Measurements from ENCODE around the gene TRIM41. TPM values are rescaled to one million over a fixed set of nuclear protein-coding genes. Genes with fewer than 3 reads are reported as not detected.
"Not testable (repeated sequence)": the region's sequence is repeated elsewhere in the genome, so short reads cannot be mapped to it uniquely, and the experiment has no call there.

TRIM41 gene
- polyA plus RNA-seq, 1 donor: 18.7 TPM

DNA sequence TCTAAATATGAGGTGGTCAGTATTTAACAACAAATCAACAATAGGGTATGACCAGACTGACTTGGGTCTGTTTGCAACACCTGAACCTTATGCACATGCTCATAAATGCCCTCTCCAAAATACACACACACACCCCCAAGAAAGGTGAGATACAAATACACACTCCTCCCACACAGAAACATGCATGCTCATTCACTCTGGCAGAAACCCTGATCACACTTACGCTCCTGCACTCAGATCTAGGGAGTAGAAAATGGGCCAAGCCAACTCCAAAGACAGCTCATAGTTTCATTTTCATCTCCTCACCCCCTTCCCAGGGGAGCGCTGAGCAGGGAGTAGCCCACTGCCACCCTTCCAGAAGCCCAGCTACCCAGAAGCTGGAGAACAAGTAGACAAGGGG is 29.4 kb upstream of the TRIM41 start:
- DNase-seq: no peak

DNA sequence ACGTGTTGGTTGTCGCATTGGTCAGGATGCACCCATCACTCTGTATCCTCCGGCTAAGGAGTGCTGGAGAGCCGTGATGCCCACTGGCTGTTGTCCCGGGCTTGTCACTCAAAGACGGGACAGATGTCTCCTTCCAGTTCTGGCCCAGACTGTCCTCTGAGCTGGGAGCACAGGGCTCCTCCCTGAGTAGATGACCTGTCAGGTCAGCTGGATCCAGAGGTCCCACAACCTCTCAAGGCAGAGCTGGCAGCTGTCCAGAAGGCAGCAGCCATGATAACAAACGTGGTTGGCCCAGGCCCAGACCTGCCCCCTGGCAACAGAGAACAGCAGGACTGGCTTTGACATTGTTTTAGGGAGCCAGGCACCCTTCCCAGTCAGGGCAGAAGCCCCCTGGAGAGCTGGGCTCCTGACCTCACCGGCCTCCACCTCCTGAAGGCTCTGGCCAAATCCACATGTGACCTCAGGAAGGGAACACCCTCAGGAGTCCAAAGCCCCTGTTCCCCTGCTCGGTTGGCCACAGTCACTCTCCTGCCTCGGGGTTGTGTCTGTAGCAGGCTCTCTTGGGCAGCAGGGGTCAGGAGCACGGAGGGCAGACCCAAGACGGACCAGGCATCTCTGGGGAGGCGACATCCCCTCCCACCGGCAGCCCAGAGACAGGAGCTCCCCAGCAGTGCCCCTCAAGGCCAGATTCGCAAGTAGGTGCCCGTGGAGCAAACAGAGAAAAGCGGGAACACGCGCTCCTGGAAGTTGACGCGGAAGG is 28.4 kb upstream of the TRIM41 start:
- DNase-seq: no peak

DNA sequence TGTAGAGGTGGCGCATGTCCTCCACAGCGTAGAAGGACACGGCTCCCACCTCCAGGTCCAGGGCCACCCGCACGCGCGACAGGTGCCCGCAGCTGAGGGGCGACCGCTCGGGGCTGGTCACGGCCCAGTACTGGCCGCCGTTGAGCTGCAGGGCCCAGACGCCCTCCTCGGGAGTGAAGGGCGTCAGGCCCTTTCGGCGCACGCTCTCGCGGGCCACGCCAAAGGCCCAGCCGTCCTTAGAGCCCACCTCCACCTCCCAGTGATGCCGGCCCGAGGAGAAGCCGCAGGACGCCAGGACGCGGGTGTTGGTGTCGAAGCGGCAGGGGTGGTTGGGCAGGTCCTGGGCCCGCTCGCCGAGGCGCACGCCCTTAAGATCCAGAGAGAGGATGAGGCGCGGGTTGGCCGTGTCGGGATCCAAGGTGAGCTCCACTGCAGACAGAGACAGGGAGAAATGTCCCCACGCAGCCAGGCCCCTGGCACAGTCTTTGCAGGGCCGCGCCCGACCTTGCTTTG is 27.8 kb upstream of the TRIM41 start:
- no peak for DNase-seq

DNA sequence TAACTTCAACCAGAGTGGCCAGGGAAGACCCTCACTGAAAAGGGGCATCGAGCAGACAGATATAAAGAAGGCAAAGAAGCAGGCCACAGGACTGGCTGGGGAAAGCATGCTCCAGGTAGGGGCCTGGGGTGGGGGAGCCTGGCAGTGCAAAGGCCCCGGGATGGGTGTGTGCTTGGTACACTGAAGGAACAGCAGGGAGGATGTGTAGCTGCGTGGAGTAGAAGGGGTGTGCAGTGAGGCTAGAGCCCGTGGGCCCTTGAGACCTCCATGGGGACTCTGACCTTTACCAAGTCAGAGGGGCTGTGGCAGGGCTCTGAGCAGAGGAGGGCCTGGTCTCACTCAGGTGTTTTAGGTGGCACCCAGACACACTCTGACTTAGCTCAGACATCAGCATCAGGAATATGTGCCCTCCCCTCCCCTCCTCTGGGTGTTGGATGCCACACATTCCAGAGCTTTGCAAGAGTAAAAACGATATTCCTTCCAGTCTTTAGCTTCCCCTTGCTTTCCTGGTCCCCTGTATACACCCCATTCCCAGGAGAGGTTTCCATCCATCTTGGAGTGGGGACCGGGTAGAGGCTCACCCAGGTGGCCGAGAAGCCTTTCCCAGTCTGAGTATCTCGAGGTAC is 25.6 kb upstream of the TRIM41 start:
- DNase-seq: no peak

DNA sequence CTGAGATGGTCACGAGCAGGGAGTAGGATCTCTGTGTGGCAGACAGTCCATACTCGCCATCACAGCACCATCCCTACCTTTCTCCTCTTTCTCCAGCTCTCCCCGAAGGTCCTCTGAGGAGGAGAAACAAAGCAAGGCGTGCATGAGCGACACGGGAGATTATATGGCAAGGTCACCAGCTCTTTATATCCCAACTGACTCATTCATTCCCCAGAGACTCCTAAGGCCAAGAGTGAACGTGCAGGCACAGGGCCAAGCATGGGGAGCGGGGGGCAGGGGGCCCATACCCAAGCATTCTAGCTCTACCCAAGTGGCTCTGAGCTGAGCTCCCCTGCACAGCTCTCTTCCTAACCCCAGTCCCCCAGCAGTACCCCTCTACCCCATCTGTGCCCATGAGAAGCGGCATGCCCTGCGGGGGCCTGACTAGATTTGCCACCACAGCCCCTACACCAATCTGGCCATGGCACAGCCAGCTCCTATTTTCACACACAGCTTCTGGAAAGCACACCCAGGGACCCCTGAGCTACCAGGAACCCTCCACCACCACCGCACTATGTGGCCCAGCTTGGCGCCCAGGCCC is 24.9 kb upstream of the TRIM41 start:
- no peak for DNase-seq

DNA sequence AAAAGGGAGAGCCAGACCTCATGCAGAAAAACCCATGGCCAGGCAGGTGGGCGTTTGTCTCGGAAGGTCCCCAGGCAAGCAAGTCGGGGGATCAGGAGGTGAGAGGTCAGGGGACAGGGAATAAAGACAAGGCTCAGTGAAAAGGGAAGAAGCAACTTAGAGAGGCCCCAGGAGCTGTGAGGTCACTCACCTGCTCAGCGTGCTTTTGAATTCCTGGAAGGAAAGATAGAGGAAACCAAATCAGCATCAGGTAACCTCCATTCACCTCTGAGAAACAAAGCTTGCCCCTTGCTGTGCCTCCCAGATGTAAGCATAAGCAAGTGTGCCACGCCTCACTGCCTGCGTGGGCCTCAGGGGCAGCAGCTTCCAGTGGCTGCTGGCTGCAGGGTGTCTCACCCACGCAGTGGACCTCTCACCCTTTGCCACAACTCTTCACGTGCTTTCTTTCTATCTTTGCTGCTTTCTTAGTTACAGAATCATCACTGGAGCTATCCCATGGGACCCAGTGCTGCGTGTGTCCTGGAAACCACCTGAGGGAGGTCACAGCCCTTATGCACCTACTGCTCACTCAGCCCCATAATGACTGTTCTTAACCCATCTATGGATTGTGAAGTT is 24.1 kb upstream of the TRIM41 start:
- DNase-seq: no peak

DNA sequence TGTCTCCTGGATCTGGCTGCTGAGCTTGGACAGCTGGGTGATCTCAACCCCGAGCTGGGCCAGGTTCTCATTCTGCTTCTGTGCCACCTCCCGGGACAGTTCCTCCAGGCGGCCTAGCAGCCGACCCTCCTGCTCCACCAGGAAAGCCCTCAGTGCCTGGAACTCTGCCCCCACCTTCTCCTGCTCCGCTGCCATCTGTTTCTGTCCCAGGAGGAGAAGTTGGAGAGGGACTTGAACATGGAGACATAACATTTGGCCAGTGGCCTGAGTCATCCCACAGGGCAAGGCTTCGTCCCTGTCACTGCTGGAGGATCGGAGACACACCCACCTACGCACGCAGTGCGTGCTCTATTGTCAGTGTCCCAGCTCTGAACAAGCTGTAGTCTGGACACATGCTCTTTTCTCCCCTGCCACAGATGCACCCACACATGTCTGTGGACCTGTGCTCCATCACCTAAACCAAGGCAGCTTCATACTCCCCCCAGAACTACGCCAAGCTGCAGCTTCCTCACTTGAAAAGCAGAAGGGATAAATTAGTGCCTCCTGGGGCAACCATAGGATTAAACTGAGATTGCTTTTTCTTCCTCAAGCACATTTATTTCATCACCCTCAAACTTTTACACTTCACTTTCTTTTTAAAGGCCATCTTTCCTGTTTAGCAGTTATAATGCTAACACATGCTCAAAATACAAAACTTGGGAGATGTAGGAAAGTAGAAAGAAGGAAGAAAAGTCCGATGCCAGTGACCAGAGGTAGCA is 23.0 kb upstream of the TRIM41 start:
- no peak for DNase-seq

DNA sequence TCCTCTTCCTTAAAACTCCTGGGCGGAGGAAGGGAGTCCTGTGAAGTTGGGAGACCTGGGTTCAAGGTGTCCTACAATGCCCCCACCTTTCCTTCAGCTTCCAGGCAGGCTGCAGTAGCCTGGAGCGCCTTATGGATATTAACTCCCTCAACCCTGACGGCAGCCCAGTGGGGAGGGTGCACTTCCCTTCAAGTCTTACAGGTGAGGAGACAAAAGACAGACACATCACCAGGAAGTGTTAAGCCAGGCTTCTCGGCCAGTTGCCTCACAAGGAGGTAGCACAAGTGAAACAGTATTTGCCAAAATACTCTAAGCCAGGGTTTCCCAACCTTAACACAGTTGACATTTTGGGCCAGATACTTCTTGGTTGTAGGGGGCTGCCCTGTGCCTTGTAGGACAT is 22.3 kb upstream of the TRIM41 start:
- DNase-seq: no peak

DNA sequence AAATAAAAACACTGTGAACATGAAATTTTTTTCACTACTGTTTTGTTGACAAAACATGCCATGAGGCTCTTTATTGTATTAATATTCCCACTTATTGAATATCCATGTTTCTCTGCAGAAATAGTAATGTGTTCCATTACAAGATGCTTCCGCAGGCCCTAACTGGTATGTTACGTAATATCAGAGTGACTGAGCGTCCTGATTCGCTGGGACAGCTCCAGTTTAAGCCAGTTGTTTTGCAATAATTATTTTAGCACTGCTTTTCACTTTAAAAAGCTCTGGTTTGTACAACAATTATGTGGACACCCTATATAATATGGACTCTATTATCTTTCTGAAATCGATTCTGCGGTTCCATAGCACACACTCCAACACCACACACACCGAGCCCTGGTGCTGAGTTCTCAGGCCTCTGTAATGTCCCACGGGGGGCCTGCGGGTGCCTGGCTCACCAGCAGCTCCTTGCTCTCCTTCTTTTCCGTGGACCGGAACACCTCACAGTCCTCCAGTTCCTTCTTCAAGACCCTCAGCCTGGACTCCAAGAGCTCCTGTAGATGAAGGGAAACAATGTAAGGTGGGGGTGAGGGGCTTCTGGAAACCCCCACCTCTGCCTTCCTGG is 19.9 kb upstream of the TRIM41 start:
- DNase-seq: no peak

DNA sequence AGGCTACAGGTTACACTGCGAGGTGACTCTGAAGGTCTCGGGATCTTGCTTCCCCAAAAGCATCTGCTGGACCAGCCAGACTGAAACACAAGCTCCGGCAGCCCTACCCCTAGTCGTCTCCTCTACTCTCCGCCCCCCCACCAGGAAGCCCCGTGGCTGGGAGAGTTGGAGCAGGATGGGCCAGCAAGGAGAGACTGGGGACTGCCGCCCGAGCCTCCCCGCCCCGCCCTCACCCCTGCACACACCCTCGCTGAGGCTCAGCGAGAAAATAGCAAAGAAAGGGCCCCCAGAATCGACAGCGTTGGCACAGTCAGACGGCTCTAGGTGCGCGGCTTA is 19.3 kb upstream of the TRIM41 start:
- DNase-seq: no peak

DNA sequence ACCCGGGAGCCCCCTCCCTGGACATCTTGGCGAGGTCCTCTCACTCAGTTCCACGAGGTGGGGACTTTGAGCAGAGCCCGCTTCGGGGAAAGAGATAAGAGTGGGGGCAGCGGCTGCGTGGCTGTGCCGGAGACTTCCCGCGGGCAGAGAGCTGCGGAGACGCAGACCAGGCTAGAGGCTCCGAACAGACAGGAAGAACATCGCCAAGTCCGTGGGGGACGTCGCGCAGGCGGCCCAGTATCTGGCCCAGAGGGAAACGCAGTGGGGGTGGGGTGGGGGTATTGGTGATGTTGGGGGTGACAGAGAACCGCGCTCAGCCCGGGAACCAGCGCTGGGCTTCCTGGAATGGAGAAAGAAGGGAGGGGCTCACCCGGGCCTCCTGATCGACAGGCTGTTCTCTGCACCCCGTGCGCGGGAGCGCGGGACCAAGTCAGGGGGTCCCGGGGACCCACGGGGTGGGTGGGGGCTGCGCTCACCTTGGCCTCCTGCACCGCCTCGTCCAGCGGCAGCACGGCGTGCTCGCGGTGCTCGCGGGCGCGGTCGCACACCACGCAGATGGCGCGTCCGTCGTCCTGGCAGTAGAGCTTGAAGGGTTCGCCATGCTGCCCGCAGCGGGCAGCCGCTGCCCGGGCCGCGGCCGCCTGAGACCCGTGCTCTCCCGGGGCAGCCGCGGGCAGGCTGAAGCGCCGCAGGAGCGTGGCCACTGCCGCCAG is 18.8 kb upstream of the TRIM41 start:
- DNase-seq: no peak

DNA sequence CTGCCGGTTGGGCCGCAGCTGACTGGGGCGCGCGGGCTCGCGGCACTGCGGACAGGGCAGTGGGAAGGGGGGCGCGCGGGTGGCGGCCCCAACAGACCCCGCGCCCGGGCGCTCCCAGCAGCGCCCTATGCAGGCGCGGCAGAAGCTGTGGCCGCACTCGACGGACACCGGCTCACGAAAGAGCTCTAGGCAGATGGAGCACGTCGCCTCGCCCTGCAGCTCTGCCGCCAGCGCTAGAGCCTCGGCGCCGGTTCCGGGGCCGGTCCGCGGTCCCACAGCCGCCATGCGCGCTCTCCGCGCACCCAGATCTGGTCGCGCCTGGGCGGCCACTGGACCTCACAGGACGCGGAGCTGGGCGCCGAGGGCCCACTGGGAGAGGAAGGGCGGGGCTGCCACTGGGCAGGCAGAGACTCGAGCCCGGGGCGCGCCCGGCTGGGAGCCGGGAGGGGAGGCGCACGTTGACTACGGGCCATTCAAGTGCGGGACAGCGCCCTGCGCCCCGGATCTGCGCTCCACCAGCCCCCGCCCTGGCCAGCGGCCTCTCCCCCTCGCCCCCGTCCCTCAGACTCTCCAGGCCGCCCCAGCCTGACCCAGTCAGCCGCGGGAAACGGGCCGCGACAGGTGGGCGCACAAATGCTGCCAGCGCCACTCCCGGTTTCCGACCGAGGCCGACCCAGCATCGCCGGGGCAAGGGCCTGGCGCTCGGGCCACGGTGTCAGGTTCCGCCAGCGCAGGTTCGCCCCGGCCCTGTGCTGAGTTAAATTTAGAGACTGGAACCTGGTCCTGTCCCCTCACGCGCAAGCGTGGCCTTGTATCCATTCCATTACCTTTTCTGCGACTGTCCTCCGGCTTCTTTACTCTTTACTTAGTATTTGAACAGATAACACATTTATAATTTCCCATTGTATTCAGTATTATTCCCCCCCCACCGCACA is 18.0 kb upstream of the TRIM41 start, which contains the start of gene TRIM7:
Gene TRIM7, minus strand, starts transcription at position 371 of the 935 bp plus-strand sequence. Its CDS starts 86 bp downstream, at position 285.
- DNase-seq: no peak

DNA sequence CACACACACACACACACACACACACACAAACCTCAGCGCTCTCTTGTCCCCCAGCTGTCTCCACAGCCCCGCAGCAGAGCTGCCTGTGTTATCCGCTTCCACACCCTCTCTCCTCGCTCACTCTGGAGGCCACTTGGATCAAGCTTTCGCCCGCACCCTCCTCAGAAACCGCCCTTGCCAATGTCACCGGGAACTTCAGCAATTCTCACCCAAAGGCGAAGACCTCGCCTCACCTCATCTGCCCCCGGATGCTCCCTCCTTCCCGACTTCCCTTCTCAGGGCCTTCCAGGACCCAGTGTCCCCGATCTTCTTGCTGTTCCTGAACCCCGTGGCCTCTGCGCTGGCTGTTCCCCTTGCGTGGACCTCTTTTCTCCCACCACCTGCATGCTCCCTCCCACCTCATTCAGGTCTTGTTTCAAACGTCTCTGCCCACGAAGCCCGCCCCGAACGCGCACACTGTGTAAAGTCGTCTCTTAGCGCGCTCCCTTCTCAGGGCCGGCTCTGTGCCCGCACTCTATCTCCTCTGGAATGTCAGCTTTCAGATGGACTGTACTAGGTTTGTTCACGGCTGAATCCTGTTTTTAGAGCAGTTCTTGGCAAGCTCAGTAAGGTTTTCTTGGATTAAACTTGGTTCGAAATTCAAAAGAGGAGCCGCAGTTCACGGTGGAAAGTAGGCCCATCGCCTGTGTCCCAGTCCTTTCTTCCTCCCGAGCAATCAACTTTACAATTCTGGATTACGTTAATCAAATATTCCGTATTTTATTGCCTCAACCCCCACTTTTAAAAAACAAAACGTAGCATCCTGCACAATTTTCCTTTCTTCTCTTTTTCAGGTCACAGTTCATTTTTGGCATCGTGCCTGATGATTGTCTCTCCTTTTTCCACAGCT is 17.1 kb upstream of the TRIM41 start:
- DNase-seq: no peak

DNA sequence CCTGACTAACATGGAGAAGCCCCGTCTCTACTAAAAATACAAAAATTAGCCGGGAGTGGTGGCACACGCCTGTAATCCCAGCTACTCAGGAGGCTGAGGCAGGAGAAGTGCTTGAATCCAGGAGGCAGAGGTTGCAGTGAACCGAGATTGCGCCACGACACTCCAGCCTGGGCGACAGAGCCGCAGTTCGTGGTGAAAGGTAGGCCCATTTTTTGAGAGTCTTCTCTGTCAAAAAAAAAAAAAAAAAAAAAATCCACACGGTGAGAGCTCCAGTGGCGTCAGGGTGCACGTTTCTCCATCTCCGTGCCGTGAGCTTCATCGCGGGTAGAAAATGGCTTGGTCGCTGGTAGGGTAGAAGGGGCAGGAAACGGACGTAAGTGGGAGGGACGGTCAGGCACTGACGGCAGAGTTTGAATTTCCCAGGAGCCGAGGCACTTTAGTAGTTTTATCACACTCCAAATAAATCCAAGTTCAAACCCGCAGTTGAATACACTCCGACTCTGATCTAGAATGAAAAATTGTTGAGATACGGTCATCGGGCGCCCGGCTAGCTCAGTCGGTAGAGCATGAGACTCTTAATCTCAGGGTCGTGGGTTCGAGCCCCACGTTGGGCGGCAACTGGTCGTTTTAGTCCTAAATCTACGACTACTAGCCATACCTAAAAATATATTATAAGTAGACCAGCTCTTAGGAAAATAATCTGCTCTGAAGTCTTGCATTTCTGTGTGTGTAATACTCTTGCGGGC is 15.7 kb upstream of the TRIM41 start:
- DNase-seq: peak; percentile 80

DNA sequence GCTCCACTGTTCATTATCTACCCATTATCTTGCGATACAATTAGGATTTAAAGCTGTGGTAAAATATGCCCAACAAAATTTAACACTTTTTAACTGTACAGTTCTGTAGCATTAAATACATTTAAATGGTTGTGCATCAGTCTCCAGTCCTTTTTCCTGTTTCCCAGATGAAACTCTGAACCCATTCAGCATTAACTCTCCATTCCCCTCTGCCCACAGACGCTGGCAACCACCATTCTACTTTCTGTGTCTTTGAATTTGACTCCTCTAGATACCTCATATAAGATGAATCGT is 15.2 kb upstream of the TRIM41 start:
- no peak for DNase-seq

DNA sequence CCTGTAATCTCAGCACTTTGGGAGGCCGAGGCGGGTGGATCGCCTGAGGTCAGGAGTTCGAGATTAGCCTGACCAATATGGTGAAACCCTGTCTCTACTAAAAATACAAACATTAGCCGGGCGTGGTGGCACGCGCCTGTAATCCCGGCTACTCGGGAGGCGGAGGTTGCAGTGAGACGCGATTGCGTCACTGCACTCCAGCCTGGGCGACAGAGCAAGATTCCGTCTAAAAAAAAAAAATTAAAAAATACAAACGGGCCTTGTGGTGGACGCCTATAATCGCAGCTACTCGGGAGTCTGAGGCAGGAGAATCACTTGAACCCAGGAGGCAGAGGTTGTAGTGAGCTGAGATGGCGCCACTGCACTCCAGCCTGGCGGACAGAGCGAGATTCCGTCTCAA is 14.1 kb upstream of the TRIM41 start:
- DNase-seq: not testable (repeated sequence)

DNA sequence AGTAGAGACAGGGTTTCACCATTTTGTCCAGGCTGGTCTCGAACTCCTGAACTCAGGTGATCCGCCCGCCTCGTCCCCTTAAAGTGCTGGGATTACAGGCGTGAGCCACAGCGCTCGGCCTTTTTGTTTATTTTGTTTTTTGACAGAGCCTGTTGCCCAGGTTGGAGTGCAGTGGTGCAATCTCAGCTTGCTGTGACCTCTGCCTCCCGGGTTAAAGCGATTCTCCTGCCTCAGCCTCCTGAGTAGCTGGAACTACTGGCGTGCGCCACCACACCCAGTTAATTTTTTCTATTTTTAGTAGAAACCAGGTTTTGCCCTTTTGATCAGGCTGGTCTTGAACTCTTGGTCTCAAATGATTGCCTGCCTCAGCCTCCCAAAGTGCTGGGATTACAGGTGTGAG is 12.9 kb upstream of the TRIM41 start:
- not testable (repeated sequence) for DNase-seq

DNA sequence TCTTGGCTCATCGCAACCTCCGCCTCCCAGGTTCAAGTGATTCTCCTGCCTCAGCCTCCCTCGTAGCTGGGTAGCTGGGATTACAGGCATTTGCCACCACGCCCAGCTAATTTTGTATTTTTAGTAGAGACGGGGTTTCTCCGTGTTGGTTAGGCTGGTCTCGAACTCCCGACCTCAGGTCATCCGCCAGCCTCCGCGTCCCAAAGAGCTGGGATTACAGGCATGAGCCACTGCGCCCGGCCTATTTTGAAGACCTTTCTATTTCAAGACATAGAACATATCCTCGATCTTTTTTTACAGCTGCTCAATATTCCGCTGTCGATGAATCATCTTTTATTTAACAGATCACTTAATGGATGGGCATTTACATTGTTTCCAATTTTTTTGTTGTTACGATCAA is 12.4 kb upstream of the TRIM41 start:
- DNase-seq: not testable (repeated sequence)

DNA sequence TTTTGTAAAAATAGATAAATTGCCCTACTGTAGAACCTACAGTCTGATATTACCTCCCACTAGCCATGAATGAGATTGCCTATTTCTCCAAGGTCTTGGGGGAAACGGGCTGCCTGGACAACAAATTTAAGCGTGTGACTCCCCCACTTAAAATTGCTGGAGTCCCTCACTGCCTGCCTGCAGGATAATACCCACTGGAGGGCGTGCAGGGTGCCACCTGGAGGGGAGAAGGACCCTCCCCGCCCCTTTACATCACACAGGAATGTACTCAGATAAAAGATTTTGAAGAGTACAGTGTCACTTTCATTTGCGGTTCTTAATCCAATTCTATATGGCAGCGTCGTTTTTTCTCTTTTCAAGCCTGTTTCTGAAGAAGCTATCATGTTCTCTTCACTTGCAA is 11.9 kb upstream of the TRIM41 start:
- no peak for DNase-seq
